ENCODE results near the gene BARHL2.

Gene BARHL2

DNA sequence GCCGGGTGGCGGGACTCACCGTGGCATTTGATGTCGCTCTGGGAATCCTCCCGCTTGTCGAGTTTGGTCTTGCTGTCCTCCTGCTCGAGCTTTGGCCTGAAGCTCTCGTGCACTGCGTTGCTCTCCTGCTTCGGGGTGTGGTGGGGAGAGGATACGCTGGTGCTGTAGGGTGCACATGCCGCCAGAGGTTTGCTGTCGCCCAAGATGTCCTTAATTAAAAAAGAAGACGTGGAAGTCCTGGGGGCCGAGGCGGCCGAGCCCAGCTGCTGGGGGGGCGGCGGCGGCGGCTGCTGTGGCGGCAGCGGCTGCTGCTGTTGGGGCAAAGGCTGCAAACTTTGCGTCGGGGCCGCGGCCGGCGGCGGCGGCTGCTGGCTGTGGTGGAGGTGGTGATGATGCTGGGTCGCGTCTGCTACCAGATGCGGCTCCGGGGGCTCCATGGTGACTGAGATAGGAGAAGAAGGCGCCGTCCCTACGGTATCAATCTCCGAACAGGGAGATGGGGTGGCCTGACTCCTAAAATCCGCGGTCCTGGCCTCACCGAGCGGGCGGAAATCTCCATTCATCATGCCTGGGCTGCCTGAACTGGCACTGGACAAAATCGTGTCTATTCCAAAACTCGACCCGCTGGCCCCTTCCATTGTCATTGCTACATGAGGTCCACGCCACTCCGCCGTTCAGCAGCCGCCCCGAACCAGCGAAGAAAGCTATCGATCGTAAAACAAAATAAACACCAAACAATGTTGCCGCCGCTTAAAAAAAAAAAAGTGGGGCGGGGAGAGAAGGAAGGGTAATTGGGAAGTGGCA lies at the start of gene BARHL2:
TSS of gene BARHL2 (minus strand) at position 751 of the 804 bp plus-strand sequence. CDS start at position 644, 107 bp downstream.
- TF ChIP-seq, protein P1, sequence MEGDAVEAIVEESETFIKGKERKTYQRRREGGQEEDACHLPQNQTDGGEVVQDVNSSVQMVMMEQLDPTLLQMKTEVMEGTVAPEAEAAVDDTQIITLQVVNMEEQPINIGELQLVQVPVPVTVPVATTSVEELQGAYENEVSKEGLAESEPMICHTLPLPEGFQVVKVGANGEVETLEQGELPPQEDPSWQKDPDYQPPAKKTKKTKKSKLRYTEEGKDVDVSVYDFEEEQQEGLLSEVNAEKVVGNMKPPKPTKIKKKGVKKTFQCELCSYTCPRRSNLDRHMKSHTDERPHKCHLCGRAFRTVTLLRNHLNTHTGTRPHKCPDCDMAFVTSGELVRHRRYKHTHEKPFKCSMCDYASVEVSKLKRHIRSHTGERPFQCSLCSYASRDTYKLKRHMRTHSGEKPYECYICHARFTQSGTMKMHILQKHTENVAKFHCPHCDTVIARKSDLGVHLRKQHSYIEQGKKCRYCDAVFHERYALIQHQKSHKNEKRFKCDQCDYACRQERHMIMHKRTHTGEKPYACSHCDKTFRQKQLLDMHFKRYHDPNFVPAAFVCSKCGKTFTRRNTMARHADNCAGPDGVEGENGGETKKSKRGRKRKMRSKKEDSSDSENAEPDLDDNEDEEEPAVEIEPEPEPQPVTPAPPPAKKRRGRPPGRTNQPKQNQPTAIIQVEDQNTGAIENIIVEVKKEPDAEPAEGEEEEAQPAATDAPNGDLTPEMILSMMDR (IDR thresholded peaks at IDR 0.05; ENCODE audit: borderline replicate concordance, insufficient read depth, low read depth, low read length) = no peak
- H3K4me3 ChIP-seq (ENCODE audit: low read depth, low read length) = no peak within 1 kb of the TSS

DNA sequence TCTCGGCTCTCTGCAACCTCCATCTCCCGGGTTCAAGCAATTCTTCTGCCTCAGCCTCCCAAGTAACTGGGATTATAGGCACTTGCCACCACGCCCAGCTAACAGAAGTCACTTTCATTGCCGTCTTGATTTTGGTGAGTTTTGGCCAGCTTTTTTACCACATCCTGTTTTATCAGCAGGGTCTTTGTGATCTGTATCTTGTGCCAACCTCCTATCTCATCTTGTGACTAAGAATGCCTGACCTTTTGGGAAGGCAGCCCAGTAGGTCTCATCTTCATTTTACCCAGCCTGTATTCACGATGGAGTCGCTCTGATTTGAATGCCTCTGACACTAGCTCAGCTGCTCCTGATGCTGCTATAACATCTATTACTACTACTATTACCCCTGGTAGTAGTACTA lies 46.8 kb upstream of the BARHL2 start:
- H3K4me3 ChIP-seq (ENCODE audit: low read depth, low read length) = no peak overlapping the region
- TF ChIP-seq, protein P1 (IDR thresholded peaks at IDR 0.05; ENCODE audit: borderline replicate concordance, insufficient read depth, low read depth, low read length) = no peak

DNA sequence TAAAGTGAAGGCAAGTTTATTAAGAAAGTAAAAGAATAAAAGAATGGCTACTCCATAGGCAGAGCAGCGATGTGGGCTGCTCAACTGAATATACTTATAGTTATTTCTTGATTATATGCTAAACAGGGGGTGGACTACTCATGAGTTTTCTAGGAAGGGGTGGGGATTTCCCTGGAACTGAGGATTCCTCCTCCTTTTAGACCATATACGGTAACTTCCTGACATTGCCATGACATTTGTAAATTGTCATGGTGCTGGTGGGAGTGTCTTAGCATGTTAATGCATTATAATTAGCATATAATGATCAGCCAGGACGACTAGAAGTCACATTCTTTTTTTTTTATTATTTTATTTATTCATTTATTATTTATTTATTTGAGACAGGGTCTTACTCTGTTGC lies 46.4 kb upstream of the BARHL2 start:
- TF ChIP-seq, protein P1 (IDR thresholded peaks at IDR 0.05; ENCODE audit: borderline replicate concordance, insufficient read depth, low read depth, low read length) = no peak
- H3K4me3 ChIP-seq (ENCODE audit: low read depth, low read length) = no peak overlapping the region

DNA sequence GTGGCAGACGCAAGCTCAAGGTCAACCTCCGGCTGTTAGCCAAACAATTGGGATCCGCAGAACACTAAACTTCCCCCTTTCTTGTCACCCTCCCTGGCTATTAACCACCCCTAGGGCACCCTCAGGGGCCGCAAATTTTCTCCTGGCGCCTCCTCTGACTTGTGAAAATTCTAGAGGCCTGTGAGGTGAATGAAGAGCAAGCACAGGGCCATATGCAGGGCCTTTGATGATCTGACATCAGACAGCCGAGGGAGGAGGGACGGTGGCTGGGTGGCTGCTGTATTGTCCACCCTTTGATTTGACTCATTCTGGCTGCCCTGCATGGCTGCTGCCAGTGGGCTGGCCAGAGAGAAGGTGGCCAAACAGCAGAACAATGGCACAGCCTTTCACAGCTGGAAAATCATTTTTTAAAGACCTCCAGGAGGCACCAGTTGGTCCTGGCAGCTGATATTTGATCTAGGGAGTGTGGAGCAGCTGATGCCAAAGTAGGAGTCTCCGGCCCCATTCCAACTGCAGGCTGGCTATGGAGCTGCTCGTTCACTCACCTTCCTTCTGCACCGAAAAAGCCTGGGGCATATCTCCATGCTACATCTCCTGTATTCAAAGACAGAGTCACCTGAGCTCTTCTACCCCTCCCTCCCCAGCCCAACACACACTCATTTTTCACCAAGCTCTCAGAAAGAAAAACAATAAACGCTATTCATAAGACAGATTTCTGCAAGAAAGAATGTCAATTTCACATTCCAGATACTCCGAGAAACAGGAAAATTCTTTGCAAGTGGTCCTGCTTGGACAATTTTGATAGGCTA lies 44.9 kb upstream of the BARHL2 start:
- no peak overlapping the region for H3K4me3 ChIP-seq (ENCODE audit: low read depth, low read length)
- TF ChIP-seq, protein P1 (IDR thresholded peaks at IDR 0.05; ENCODE audit: borderline replicate concordance, insufficient read depth, low read depth, low read length) = no peak

DNA sequence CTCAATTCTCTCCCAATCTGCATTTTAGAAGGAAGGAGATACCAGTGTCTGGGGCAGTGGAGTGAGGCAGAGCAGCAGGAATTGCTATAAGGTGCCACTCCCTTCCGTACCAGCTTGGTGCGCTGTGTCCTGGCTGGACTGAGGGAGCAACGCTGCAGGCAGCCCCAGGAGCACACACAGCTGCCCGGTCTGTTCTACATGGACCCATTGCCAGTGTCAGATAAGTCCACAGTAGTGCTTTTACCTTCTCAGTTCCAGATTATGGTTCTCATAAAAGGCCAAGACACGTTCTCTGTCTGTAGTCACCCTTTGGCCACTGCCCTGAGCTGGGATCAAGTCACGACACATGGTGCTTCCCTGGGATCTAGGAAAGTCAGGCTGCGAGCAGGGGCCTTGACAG lies 44.1 kb upstream of the BARHL2 start:
- TF ChIP-seq, protein P1 (IDR thresholded peaks at IDR 0.05; ENCODE audit: borderline replicate concordance, insufficient read depth, low read depth, low read length) = no peak
- H3K4me3 ChIP-seq (ENCODE audit: low read depth, low read length) = no peak overlapping the region

DNA sequence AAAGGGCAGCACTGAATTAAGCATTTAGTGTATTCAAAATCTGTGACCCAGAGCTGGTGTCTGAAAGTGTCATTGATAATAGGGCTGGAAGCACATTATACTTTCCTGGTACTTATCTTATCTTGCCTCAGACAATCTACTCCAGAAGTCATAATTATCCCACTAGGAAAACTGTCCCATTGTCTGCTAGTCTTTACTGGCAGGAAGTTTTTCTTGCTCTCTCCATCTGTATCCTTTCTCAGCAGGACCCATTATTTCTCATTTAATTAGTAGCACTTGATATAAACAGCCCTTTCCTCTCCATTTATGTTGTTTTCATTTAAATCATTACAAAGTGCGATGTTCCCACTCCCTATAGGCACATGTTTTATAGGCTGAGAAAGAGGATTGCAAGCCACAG lies 36.5 kb upstream of the BARHL2 start:
- TF ChIP-seq, protein P1 (IDR thresholded peaks at IDR 0.05; ENCODE audit: borderline replicate concordance, insufficient read depth, low read depth, low read length) = no peak
- no peak overlapping the region for H3K4me3 ChIP-seq (ENCODE audit: low read depth, low read length)
